HG03060 (cell line): ENCODE measurements around the gene TCF12.
"Not testable (repeated sequence)": the region's sequence is repeated elsewhere in the genome, so short reads cannot be mapped to it uniquely, and the experiment has no call there.

Source experiments
- ATAC-seq: cut with Tn5 transposase; IDR thresholded peaks from one replicate; pipeline ENCODE4 v1.9.1; 2021; ENCODE audit warnings: low read depth, moderate number of reproducible peaks; ENCODE audit not compliant: unreplicated experiment

TCF12 gene

DNA sequence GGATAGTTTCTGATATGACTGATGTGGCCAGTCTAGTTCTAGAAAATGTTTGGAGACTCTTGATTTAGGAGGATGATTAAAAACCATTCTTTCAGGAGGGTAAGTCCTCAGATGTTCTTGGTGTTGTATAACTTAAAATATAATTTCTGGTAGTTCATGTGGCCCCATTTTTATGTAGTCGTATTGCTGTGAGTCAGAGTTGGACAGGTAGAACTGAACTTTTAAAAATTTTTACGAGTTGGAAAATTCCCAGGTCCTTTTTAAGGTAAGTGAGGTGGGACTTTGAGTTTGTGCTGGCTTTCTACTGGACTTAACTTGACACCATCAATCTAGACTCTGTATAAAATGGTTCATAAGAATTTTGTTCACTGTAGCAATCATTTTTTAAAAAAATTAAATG lies 92.3 kb downstream of the TCF12 start:
- ATAC-seq, result no peak

DNA sequence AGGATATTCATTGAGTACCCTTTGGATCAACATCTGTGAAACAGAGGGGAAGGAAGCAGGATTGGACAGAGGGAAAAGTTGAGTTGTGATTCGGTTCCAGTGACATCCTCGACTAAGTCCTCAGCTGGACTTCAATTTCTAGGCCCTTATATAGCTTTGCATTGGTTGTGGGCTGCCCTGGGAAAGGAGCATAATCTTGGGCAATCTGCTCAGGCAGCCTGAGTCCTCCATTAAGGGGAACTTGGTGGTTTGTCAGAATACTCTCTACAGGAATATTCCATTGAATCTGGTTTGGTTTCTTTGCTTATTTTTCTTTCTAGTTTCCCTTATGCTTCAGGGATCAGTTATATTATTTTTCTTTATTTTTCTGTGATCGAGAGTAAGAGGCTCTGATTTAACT lies 94.1 kb downstream of the TCF12 start:
- no peak for ATAC-seq

DNA sequence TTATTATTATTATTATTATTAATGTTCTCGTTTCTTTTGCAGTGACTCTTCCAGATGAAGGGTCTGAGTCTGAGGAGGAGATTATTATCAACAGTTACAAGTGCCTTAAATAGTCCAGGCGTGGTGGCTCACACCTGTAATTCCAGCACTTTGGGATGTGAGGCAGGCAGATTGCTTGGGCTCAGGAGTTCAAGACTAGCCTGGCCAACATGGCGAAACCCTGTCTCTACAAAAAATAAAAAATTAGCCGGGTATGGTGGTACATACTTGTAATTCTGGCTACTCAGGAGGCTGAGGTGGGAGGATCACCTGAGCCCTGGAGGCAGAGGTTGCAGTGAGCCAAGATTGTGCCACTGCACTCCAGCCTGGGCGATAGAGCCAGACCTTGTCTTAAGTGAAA lies 96.5 kb downstream of the TCF12 start:
- not testable (repeated sequence) for ATAC-seq

DNA sequence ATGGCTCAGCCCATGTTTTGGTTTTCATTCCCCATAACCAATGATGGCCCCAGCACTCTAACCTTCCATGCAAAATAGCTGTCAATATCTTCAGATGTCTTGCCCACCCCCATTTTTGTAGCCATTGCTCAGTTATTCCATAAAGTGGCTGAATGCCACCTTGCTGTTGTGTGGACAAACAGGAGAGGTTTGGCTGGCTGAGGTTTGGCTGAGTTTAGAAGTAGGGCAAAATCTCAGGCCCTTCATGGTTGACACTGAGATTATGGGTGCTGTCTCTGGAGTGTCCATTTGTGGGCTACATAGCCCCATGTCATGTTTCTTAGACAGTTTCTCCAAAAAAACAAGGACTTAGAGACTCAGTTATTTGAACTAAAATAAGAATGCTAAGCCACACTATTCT lies 96.9 kb downstream of the TCF12 start:
- ATAC-seq, result no peak

DNA sequence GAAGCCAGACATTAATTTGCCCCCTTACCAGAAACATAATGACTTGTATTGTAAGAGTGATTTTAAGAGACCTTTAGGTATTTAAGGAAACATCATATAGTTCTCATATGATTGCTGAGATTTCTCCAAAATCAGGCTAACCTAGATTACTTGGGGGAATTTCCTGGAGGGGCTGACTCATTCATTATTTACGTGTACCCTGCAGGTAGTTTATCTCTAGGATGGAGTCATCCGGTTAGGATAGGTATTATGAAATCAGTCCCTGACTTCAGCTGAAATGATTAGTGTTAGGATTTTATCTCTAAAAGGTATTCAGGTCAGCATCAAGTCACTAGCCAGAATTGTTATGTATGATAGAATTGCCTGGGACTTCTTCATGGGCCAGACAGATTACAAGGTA lies 97.5 kb downstream of the TCF12 start:
- no peak for ATAC-seq

DNA sequence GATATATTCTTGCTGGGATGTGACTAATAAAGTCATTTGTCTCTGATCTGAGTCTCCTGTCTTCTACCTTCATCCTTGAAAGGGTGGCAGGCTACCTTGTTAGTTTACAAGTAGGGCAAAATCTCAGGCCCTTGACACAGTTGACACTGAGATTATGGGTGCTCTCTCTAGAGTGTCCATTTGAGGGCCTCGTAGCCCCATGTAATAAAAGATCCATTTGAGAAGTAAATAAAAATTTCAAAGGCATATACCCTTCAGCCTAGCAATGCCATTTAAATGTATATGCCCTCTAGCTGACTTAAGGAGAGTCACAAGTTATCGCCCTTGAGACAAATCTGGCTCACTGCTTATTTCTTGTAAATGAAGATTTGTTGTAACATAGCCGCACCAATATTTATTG lies 98.6 kb downstream of the TCF12 start:
- ATAC-seq, result no peak

DNA sequence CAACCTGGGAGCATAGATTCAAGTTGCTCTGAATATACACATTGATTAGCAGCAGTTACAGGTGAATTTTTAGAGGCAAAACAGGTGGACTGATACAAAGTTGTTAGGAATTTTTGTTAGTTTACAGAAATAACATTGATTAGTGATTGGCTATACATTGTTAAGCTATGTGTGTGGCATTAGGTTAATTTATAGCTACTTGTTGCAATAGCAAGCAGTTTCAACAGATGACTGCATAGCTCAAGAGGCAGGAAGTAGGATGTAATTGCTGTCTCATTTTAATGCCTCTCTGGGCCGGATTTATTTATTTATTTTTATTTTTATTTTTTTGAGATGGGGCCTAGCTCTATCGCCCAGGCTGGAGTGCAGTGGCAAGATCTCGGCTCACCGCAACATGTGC lies 99.7 kb downstream of the TCF12 start:
- ATAC-seq, result no peak

DNA sequence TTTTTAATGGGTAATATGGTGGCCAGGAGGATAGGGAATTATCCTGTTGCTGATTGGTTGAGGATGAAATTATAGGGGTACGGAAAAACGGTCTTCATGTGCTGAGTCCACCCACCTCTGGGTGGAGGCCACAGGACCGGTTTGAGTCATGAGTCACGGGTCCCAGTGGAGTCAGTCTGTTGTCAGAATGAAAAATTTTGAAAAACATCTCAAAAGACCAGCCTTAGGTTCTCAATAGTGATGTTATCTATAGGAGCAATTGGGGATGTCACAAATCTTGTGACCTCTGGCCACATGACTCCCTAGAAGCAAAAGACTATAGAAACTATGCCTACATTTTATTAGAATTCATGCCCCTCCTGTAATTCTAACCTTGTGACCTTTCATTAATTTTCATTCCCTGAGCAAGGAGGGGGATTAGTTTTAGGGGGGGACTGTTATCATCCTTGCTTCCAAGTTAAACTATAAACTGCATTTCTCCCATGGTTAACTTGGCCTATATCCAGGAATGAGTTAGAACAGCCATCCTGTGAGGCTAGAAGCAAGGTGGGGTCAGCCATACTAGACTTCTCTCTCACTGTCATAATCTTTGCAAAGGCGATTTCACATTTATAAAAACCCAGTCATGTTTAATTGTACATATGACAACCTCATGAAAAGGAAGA lies 101.2 kb downstream of the TCF12 start:
- no peak for ATAC-seq

DNA sequence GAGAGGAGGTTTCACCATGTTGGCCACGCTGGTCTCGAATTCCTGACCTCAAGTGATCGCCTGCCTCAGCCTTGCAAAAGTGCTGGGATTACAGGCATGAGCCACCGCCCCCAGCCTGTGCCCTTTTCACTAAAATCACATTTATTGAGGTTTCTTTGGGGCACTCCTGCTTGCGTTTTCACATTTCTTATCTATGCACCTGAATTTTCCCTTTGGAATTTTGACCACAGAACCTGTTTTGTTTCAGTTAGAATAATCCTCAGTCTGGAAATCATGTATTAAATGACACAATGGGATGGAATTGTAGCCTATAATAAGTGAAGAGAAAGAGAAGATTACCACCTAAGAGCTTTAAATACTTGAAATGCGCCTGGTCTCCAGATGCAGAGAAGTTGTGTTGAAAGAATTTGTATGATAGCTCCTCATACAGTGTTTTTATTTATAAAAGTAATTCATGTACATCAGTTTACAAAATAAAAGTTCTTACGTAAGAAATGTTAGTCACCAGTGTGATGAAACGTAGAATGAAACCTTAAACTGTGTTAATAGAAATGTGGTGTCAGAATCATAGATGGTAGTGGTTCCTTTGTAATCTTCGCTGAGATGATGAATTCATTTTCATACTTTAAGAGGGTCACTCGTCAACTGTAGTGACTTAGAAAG lies 107.0 kb downstream of the TCF12 start:
- no peak for ATAC-seq

DNA sequence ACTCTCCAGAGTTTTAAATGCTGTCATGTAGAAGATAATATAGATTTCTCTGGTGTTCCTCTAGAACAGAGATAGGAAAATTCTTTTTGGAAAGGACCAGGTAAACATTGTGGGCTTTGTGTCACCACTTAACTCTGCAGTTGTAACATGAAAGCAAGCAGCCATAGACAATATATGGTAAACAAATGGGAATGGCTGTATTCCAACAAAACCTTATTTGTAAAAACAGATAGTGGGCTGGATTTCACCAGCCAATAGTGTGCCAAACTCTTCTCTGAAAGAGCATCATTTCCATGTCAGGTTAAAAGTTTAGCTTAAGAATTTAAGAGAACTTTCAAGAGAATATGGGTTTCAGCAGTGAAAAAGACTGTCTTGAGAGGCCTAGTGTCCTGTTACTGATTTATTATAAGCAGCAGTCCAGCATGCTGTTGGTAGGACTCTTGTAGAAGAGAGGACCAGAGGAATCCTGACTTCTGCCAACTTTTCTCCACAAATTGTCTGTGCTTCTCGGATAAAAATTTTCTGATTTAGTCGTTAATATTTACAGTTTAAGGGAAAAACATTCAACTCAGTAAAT lies 107.7 kb downstream of the TCF12 start:
- ATAC-seq, result no peak

DNA sequence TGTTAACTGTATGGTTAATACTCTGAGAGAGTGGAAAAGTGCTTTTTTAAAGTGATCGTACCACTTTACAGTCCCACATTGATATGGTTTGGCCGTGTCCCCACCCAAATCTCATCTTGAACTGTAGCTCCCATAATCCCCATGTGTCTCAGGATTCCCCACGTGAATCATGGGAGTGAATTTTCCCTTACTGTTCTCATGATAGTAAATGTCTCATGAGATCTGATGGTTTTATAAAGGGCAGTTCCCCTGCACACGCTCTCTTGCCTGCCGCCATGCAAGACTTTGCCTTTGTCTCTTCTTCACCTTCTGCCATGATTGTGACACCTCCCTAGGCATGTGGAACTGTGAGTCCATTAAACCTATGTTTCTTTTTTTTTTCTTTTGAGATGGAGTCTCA lies 109.2 kb downstream of the TCF12 start:
- ATAC-seq, result no peak

DNA sequence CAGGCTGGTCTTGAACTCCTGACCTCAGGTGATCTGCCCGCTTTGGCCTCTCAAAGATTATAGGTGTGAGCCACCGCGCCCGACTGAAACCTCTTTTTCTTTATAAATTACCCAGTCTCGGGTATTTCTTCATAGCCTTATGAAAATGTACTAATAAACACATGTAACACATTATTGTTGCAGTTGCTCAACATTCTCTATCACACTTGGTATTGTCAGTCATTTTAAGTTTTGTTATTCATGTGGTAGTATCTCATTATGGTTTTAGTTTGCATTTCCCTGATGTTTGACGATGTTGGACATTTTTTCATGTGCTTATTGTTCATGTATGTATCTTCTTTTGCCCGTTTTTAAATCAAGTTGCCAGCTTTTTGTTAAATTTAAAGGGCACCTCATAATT lies 109.7 kb downstream of the TCF12 start:
- no peak for ATAC-seq

DNA sequence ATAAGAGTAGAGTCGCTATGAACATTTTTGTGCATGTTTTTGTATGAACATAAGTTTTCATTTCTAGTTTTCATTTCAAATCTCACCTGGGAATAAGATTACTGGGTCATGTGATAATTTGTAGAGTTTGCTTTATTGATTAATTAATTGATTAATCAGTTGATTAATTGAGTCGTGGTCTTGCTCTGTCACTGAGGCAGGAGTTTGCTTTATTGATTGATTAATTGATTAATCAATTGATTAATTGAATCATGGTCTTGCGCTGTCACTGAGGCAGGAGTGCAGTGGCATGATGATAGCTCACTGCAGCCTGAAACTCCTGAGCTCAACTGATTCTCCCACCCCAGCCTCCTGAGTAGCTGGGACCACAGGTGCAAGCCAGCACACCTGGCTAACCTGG lies 111.6 kb downstream of the TCF12 start:
- no peak for ATAC-seq

DNA sequence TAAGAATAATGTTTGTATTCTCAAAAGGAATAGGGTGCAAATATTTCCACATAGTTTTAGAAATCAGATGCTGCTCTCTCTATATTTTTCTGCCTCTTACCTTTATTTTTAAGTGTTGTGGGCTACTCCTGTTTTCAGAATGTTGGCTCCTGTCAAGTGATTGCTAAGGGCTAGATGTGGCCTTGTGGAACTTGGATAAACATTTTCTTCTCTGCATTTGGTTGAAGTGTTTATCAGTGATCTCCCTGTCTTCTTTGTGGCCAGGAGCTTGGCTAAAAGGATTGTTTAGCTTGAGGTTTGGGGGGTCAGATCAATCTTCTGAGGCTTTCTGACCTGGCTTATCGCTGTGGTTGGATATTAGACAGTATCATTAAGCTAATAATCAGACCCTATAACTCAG lies 112.6 kb downstream of the TCF12 start:
- ATAC-seq, result no peak

DNA sequence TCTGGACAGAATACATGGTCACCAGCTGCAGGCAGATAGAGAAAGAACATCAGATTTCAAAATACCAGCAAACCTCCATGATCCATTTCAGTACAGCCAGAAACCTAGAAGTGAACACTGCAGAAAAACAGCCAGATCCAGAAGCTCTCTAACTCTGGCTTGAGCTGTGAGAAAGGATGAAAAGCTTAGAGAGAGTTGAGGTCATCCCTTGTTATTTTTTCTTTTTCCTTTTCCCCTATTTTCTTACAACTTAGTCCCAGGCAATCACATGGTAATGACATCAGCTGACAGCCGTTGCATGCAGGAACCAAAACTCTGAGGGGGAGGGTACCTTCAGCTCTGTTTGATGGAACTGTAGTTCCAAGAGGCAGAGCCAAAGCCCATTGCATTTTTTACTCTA lies 113.2 kb downstream of the TCF12 start:
- ATAC-seq, result no peak

DNA sequence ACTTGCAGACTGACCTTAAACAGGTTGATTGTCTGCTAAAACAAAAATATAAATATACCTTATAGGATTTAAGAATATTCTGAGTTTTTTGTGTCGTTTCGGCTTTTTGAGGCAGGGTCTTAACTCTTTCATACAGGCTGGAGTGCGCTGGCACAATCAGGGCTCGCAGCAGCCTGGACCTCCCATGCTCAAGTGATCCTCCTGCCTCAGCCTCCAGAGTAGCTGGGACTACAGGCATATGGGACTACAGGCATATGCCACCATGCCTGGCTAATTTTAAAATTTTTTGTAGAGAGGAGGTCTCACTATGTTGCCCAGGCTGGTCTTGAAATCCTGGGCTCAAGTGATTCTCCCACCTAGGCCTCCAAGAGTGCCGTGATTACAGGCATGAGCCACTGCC lies 113.9 kb downstream of the TCF12 start:
- ATAC-seq, result no peak

DNA sequence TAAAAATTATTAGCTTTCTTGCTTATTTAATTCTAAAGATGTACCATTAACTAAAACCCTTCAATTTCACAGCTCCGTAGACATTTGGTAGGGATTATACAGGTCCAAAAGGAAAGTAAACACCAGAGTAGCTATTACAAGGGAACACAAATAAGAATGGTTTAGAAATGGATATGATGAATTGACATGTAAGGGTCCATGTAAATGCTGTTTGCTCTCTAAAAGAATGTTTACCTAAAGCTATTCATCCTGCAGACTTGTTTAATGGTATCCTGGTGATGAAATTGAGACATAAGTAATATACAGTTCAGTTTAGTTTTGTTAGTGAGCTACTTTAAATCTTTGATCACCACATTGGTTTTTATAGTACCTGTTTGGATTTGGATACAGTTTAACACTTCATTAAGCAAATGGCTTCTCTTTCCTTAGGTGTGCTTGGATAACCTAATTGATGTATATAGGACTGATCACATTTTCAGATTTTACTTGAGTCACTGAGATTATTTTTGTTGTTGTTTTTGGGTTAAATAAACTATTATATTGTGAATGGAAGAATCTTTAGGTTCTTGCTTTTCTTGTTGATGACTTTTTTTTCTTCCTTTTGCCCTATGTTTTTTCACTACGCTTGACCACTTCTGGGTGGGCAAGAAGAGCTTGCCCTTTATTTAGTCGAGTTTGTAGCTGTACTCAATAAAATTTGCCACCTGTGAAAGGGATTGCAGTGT lies 115.4 kb downstream of the TCF12 start:
- no peak for ATAC-seq

DNA sequence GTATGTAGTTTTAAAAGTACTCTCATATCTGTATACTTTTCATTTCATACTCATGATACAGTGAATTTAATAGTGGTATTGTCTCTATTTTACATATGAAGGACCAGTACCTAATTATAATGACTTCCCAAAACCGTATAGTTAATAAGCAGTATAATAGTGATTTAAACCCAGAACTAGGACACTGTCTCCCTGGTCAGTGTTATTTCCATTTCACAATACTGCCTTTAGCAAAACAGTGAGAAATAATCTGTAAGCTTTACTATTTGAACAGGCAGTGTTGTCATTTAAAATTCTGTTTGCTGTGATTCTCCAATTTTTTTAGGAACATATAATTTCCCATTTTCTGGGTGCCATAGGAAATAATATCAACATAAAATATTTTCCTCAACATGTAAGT lies 116.2 kb downstream of the TCF12 start:
- no peak for ATAC-seq

DNA sequence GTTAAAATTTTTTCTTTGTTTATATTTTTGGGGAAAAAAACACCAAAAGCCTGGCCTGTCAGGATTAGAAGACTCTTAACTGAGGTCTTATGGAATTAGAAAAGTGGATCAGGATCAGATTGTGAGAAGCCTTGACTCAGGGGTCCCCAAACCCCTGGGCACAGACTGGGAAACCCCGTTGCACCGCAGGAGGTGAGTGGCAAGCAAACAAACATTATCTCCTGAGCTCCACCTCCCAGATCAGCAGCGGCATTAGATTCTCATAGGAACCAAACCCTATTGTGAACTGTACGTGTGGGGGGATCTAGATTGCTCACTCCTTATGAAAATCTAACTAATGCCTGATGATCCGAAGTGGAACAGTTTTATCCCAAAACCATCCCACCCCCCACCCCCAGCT lies 117.2 kb downstream of the TCF12 start:
- ATAC-seq, result no peak

DNA sequence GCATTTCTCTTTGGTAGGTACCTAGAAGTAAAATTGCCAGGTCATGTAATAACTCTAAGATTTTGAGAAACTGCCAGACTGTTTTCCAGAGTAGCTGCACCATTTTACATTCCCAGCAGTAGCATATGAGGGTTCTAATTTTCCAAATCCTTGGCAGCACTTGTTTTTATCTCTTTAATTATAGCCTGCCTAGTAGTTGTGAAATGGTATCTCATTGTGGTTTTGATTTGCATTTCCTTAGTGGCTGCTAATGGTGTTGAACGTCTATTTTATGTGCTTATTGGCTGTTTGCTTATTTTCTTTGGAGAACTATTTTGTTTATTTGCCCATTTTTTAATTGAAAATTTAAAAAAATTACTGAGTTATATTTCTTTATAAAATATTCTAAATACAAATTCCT lies 117.9 kb downstream of the TCF12 start:
- ATAC-seq, result no peak

DNA sequence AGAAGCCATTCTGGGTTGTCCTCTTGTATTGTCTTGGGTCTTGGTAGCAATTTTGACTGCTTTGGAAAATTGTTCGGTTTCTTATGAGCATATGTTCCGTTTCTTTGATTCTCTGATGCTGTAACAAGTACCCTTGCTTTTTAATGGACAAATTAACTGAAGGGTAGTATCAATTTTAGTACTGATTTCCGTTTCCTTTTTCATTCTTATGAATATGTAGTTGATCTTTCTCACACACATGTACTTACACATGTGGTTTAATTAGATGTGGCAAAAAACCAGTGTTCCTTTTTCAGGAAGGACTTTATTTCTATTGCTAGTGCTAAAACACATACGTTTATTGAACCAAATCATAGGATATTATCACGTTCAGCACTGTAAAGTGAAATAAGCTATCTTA lies 119.1 kb downstream of the TCF12 start:
- no peak for ATAC-seq

DNA sequence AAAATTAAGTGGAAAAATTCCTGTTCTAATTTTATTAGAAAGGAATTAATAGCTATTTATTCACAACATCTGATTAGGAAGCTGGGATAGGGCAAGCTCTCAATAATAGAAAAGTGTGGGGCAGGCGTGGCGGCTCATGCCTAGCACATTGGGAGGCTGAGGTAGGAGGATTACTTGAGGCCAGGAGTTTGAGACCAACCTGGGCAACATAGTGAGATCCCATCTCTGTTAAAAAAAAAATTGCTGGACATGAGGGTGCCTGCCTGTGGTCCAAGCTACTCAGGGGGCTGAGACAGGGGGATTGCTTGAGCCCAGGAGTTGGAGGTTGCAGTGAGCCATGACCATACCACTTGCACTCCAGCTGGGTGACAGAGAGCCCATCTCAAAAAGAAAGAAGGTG lies 119.6 kb downstream of the TCF12 start:
- no peak for ATAC-seq
